ENCODE data around the gene ZBTB17.

The ZBTB17 gene

GRCh38 chr1:15998929-15999328 lies 23.0 kb upstream of the ZBTB17 start:
- Histone ChIP-seq H3K4me2 (ENCODE audit: low read length) (no peak overlapping the region), H3K36me3 (ENCODE audit: control insufficient read depth, low read length) (no peaks in the 10 kb centered on the region), H3K27me3 (ENCODE audit: control insufficient read depth, low read length) (peaks cover 19% of the 10 kb centered on the region), H4K20me1 (ENCODE audit: control insufficient read depth, insufficient read depth, low read depth, low read length) (no peaks in the 10 kb centered on the region), H3K9me2 (replicated peaks; ENCODE audit: control insufficient read depth, low read length) (no peaks in the 10 kb centered on the region), H3K27ac (ENCODE audit: low read depth, low read length) (no peak overlapping the region), H3K4me1 (ENCODE audit: control insufficient read depth, low read length) (no peaks in the 10 kb centered on the region), H3K4me3 (ENCODE audit: low read length) (no peak overlapping the region), H3K79me2 (ENCODE audit: control insufficient read depth, low read length) (no peaks in the 10 kb centered on the region), H3K9me3 (ENCODE audit: control insufficient read depth, insufficient read depth, low read length) (no peaks in the 10 kb centered on the region), H3F3A (ENCODE audit: control insufficient read depth, insufficient read depth) (no peaks in the 10 kb centered on the region)
- no peak for TF ChIP-seq CTCF (IDR thresholded peaks at IDR 0.05; ENCODE audit: low read depth, low read length, poor library complexity, severe bottlenecking)
- TF ChIP-seq EZH2phosphoT487 (IDR thresholded peaks at IDR 0.05; ENCODE audit: borderline replicate concordance, low read length): no peak

- Histone ChIP-seq H3K36me3 (ENCODE audit: control insufficient read depth, low read length) (no peaks in the 10 kb centered on the region), H3K4me2 (ENCODE audit: low read length) (no peak overlapping the region), H3K27ac (ENCODE audit: low read depth, low read length) (no peak overlapping the region), H3K79me2 (ENCODE audit: control insufficient read depth, low read length) (no peaks in the 10 kb centered on the region), H3K27me3 (ENCODE audit: control insufficient read depth, low read length) (peaks cover 19% of the 10 kb centered on the region), H3K4me3 (ENCODE audit: low read length) (no peak overlapping the region), H3F3A (ENCODE audit: control insufficient read depth, insufficient read depth) (no peaks in the 10 kb centered on the region), H3K9me3 (ENCODE audit: control insufficient read depth, insufficient read depth, low read length) (no peaks in the 10 kb centered on the region), H4K20me1 (ENCODE audit: control insufficient read depth, insufficient read depth, low read depth, low read length) (no peaks in the 10 kb centered on the region), H3K9me2 (replicated peaks; ENCODE audit: control insufficient read depth, low read length) (no peaks in the 10 kb centered on the region), H3K4me1 (ENCODE audit: control insufficient read depth, low read length) (no peaks in the 10 kb centered on the region)
- TF ChIP-seq CTCF (IDR thresholded peaks at IDR 0.05; ENCODE audit: low read depth, low read length, poor library complexity, severe bottlenecking): no peak
- no peak for TF ChIP-seq EZH2phosphoT487 (IDR thresholded peaks at IDR 0.05; ENCODE audit: borderline replicate concordance, low read length)
These were observed 21.9 kb upstream of the ZBTB17 start for GRCh38 chr1:15997637-15998280.

- Histone ChIP-seq H3K9me3 (ENCODE audit: control insufficient read depth, insufficient read depth, low read length) (no peaks in the 10 kb centered on the region), H3K27me3 (ENCODE audit: control insufficient read depth, low read length) (peaks cover 19% of the 10 kb centered on the region), H3K9me2 (replicated peaks; ENCODE audit: control insufficient read depth, low read length) (no peaks in the 10 kb centered on the region), H3K4me2 (ENCODE audit: low read length) (no peak overlapping the region), H3F3A (ENCODE audit: control insufficient read depth, insufficient read depth) (no peaks in the 10 kb centered on the region), H3K4me3 (ENCODE audit: low read length) (no peak overlapping the region), H3K79me2 (ENCODE audit: control insufficient read depth, low read length) (no peaks in the 10 kb centered on the region), H3K36me3 (ENCODE audit: control insufficient read depth, low read length) (no peaks in the 10 kb centered on the region), H3K27ac (ENCODE audit: low read depth, low read length) (no peak overlapping the region), H4K20me1 (ENCODE audit: control insufficient read depth, insufficient read depth, low read depth, low read length) (no peaks in the 10 kb centered on the region), H3K4me1 (ENCODE audit: control insufficient read depth, low read length) (no peaks in the 10 kb centered on the region)
- TF ChIP-seq CTCF (IDR thresholded peaks at IDR 0.05; ENCODE audit: low read depth, low read length, poor library complexity, severe bottlenecking) (no peak), EZH2phosphoT487 (IDR thresholded peaks at IDR 0.05; ENCODE audit: borderline replicate concordance, low read length) (no peak)
These were observed 21.2 kb upstream of the ZBTB17 start for GRCh38 chr1:15997076-15997585.

Data from DOHH2 (cell line).